Right lobe of liver (tissue), 6 donors: ENCODE measurements around the gene RNF32. TPM values are rescaled to one million over a fixed set of nuclear protein-coding genes. Genes with fewer than 3 reads are reported as not detected.
"Not testable (repeated sequence)": the region's sequence is repeated elsewhere in the genome, so short reads cannot be mapped to it uniquely, and the experiment has no call there.

Experiments used
- ATAC-seq, 4 donors: fragments of 200-7000 bp; cut with Tn5 transposase; one replicate each; pipeline ENCODE4 v1.9.1; 2020; ENCODE audit warnings: mild to moderate bottlenecking in 4 of 4, moderate library complexity in 4 of 4
- DNase-seq, 3 donors: peaks; one replicate each; pipeline ENCODE4 v3.0.0-alpha.2; 2020
- H3K27ac ChIP-seq, 3 donors: fragments of 200-600 bp; one replicate each; pipeline ENCODE4 v1.8.0; 2022
- H3K27me3 ChIP-seq, 2 donors: fragments of 200-600 bp; one replicate each; pipeline ENCODE4 v1.8.0; 2022
- H3K36me3 ChIP-seq, 4 donors: fragments of 200-600 bp; sonication (generic) in 1 of 4; one replicate each; pipeline versions ENCODE4 v1.5.1 to v1.8.0; 2017 to 2022; ENCODE audit warnings: control low read depth in 1 of 4
- H3K4me1 ChIP-seq, 4 donors: fragments of 200-600 bp; sonication (generic) in 1 of 4; one replicate each; pipeline versions ENCODE4 v1.5.1 to v1.8.0; 2017 to 2022; ENCODE audit warnings: control low read depth in 1 of 4
- H3K4me3 ChIP-seq, 3 donors: fragments of 200-600 bp; one replicate each; pipeline ENCODE4 v1.8.0; 2022
- H3K9me3 ChIP-seq, 4 donors: fragments of 200-600 bp; sonication (generic) in 1 of 4; one replicate each; pipeline versions ENCODE4 v1.5.1 to v1.8.0; 2017 to 2022; ENCODE audit warnings: control low read depth in 1 of 4
- POLR2A ChIP-seq: fragments of 450-650 bp; IDR thresholded peaks from one replicate; pipeline ENCODE4 v1.6.1; 2017; ENCODE audit warnings: antibody characterized with exemption, mild to moderate bottlenecking
- WGBS: methylation state at CpG from one replicate; pipeline ENCODE4 v1.1.6; 2018; ENCODE audit warnings: low coverage, low lambda C conversion rate; ENCODE audit not compliant: insufficient coverage; ENCODE audit errors: missing lambda C conversion rate; 5-methylcytosine and 5-hydroxymethylcytosine counted together
- intact Hi-C, 2 donors: fragments of 100-400 bp; cut with DNase I; formaldehyde crosslinking; loops; one replicate each; pipeline versions ENCODE4 v1.11.2 to v1.14.1; 2022
- total RNA-seq, 6 experiments: library from RNA; depleted of rRNA in 2 of 6; stranded (reverse); fragments of >200 nt in 2 of 6; fragmentation: NEBNext Ultra II Directional in 3 of 6; extraction: Animal tissue kit (Norgen Biotek cat#: 25700) in 3 of 6; gene quantifications; one replicate each; pipeline versions ENCODE4 v1.1.0 to v1.2.4, GENCODE V29; 2016 to 2023
- TF ChIP-seq, protein P1 (sequence below), 4 donors: fragments of 200-600 bp in 3 of 4; fragments of 450-650 bp in 1 of 4; IDR thresholded peaks; one replicate each; pipeline versions ENCODE4 v1.5.1 to v1.8.0; 2016 to 2022; ENCODE audit warnings: antibody characterized with exemption in 4 of 4, mild to moderate bottlenecking in 2 of 4
- donor health status: DM: no; HTN: yes; CAD: no.
- donor health status: DM: no; HTN: no; CAD: no.
- donor health status: DM: no; HTN: no; CAD: no.
- donor health status: DM: no; HTN: yes; CAD: no.
- donor health status: DM: no; HTN: yes; CAD: no.

Gene RNF32
- total RNA-seq, 6 experiments from 2014 or later, result 0.23 to 0.84 (median 0.66) TPM; not detected in 1

DNA sequence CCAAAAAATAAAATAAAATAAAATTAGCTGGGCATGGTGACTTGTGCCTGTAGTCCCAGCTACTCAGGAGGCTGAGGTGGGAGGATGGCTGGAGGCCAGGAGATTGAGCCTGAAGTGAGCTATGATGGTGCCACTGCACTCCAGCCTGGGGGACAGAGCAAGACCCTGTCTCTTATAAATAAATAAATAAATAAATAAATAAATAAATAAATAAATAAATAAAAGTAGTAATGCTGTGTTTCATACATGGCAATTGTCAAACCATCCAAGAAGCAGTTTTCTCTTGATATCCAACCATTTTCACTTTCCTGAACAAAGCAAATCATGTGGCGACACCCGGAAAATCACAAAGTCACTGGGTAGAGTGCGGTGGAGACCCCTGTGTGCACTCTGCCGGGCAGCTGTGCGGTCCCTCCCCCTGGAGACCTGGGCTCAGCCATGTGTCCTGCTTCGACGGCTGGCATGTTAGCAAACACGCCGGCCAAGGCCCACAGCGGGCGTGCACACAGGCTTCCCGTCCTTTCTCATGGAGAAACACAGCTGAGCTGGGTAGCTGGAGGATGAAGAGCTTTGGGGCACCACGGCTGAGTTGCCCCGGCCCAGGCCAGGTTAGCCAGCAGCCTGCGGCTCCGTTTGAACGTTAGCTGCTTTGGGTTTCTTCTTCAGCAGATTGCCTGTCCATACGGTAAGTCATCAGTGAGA lies 22.3 kb upstream of the RNF32 start:
- H3K9me3 ChIP-seq, result no peaks in the 10 kb centered on the region
- H3K4me3 ChIP-seq, result no peak overlapping the region
- no peaks in the 10 kb centered on the region for H3K27me3 ChIP-seq
- no peaks in the 10 kb centered on the region for H3K36me3 ChIP-seq
- H3K4me1 ChIP-seq, result peaks cover 0 to 17% (median 7%) of the 10 kb centered on the region in 4 donors
- ATAC-seq, result no peak
- no peak overlapping the region for H3K27ac ChIP-seq
- intact Hi-C loops, result no loop called here
- TF ChIP-seq, protein P1, sequence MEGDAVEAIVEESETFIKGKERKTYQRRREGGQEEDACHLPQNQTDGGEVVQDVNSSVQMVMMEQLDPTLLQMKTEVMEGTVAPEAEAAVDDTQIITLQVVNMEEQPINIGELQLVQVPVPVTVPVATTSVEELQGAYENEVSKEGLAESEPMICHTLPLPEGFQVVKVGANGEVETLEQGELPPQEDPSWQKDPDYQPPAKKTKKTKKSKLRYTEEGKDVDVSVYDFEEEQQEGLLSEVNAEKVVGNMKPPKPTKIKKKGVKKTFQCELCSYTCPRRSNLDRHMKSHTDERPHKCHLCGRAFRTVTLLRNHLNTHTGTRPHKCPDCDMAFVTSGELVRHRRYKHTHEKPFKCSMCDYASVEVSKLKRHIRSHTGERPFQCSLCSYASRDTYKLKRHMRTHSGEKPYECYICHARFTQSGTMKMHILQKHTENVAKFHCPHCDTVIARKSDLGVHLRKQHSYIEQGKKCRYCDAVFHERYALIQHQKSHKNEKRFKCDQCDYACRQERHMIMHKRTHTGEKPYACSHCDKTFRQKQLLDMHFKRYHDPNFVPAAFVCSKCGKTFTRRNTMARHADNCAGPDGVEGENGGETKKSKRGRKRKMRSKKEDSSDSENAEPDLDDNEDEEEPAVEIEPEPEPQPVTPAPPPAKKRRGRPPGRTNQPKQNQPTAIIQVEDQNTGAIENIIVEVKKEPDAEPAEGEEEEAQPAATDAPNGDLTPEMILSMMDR (IDR thresholded peaks at IDR 0.05), result no peak
- TF ChIP-seq POLR2A, result no peak
- DNase-seq, result no peak
- 94% methylated on average over 6 of the region's 18 CpGs for WGBS

DNA sequence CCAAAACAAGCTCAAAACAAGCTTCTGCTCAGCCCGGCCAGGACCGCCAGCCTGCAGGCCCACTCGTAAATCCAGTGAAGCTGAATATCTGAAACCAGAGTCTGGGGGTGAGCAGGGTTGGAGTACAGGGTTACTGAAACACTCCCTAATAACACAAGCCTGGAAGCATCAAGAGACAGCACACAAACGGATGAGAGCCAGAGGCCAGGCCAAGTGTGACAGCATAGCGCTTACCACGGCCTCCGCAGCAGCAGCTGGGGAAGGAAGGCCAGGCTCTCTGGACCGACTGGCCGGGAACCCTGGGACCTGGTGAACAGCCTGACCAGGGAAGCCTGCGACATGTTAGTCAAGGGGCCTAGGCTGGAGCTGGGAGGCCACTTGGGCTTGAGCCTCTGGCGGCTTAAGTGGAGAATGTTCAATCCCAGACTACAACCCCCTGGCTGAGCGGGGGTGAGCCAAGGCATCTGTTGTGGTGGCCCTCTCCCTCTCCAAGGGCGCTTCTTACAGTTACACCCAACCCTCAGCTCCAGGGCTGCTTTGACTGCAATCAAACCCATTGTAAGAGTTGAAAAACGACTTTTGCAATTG lies 21.7 kb upstream of the RNF32 start:
- Histone ChIP-seq H3K27me3 (no peaks in the 10 kb centered on the region), H3K4me1 (peaks cover 0 to 14% (median 6%) of the 10 kb centered on the region in 4 donors), H3K36me3 (no peaks in the 10 kb centered on the region), H3K4me3 (no peak overlapping the region), H3K9me3 (no peaks in the 10 kb centered on the region), H3K27ac (no peak overlapping the region)
- WGBS, result 91% methylated on average over 4 of the region's 14 CpGs
- TF ChIP-seq POLR2A, result no peak
- TF ChIP-seq, protein P1 (IDR thresholded peaks at IDR 0.05), result no peak
- no peak for ATAC-seq
- intact Hi-C loops, result no loop called here
- DNase-seq, result no peak

DNA sequence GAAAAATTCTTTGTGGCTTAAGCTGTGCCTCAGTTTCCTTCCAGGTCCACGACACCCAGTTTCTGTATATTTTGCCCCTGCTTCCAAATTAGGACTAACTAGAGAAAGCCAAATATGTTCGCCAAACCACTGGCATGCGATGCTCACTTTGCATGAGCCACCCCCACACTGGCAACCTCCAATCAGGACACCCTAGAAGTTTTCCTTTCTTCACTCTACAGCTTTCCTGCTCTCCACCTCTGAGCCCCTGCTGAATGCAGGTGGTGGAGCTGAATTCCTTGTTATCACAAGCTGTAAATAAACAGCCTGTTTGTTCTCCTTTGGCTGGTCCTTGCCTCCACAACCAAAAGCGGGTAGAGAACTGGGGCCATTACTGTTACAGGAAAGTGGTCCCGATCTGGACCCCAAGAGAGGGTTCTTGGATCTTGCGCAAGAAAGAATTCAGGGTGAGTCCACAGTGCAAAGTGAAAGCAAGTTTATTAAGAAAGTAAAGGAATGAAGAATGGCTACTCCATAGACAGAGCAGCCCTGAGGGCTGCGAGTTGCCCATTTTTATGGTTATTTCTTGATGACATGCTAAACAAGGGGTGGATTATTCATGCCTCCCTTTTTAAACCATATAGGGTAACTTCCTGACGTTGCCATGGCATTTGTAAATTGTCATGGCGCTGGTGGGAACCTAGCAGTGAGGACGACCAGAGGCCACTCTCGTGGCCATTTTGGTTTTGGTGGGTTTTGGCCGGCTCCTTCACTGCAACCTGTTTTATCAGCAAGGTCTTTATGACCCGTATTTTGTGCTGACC lies 20.9 kb upstream of the RNF32 start:
- H3K4me3 ChIP-seq, intact Hi-C loops, H3K9me3 ChIP-seq, H3K27me3 ChIP-seq, H3K36me3 ChIP-seq, DNase-seq, H3K27ac ChIP-seq, ATAC-seq: not testable (repeated sequence)
- H3K4me1 ChIP-seq, result peaks cover 0 to 14% (median 4%) of the 10 kb centered on the region in 4 donors
- 88% methylated on average over 3 of the region's 13 CpGs for WGBS

GRCh38 chr7:156620291-156620675 lies 20.3 kb upstream of the RNF32 start:
- Histone ChIP-seq H3K36me3 (no peaks in the 10 kb centered on the region), H3K9me3 (no peaks in the 10 kb centered on the region), H3K27me3 (no peaks in the 10 kb centered on the region), H3K4me1 (peaks cover 0 to 10% (median 3%) of the 10 kb centered on the region in 4 donors), H3K4me3 (no peak overlapping the region), H3K27ac (no peak overlapping the region)
- 52% methylated on average over 3 of the region's 3 CpGs for WGBS
- TF ChIP-seq, protein P1 (IDR thresholded peaks at IDR 0.05), result no peak
- TF ChIP-seq POLR2A, result no peak
- no peak for ATAC-seq
- intact Hi-C loops, result no loop called here
- no peak for DNase-seq

GRCh38 chr7:156621652-156622051 lies 18.9 kb upstream of the RNF32 start:
- Histone ChIP-seq H3K36me3 (no peaks in the 10 kb centered on the region), H3K27ac (no peak overlapping the region), H3K4me3 (no peak overlapping the region), H3K9me3 (no peaks in the 10 kb centered on the region), H3K4me1 (peaks cover 0 to 5% (median 0%) of the 10 kb centered on the region in 4 donors), H3K27me3 (no peaks in the 10 kb centered on the region)
- no peak for ATAC-seq
- DNase-seq, result no peak
- intact Hi-C loops, result no loop called here
- TF ChIP-seq, protein P1 (IDR thresholded peaks at IDR 0.05), result no peak
- TF ChIP-seq POLR2A, result no peak
